ENCODE data around the gene HOXC10.

Gene HOXC10

DNA sequence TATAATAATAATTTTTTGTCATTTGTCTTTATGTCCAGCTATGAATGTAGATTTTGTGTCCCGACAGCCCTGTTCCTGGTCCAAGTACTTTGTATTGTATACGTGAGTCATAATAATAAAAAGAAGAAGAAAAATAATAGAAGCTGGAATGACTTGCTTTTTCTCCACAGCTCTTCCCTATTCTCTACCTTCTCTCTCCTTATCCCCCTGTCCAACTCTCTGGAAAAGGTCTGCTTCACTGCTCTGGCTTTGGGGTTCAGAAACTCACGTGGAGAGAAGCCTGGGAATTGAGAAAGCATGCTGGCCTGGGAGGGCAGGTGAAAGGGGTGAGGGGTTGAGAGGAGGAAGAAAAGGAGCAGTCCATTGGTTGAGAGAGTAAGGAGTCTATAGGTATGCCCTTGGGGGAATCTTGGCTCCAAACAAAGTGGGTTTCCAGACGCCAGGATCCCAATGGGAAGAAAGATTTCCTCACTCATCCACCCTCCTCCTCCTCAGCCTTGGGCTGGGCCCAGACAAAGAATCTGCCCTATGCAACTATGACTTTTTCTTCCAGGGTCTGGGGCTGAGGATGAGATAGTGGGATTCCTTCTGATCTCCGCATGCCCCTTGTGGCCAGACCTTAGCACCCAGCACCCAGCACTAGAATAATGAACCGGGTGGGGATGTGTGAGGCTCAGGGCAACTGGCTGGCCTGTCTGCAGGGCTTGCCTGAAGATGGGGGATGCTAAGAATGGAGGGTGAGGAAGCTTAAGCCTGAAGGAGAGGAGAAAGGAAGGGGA, 27.9 kb downstream of the HOXC10 start:
- no peak overlapping the region for H3K4me3 ChIP-seq
- DNase-seq (ENCODE audit: low spot score), result no peak
- TF ChIP-seq, protein P1, sequence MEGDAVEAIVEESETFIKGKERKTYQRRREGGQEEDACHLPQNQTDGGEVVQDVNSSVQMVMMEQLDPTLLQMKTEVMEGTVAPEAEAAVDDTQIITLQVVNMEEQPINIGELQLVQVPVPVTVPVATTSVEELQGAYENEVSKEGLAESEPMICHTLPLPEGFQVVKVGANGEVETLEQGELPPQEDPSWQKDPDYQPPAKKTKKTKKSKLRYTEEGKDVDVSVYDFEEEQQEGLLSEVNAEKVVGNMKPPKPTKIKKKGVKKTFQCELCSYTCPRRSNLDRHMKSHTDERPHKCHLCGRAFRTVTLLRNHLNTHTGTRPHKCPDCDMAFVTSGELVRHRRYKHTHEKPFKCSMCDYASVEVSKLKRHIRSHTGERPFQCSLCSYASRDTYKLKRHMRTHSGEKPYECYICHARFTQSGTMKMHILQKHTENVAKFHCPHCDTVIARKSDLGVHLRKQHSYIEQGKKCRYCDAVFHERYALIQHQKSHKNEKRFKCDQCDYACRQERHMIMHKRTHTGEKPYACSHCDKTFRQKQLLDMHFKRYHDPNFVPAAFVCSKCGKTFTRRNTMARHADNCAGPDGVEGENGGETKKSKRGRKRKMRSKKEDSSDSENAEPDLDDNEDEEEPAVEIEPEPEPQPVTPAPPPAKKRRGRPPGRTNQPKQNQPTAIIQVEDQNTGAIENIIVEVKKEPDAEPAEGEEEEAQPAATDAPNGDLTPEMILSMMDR (IDR thresholded peaks at IDR 0.05), result no peak
- H3K27ac ChIP-seq, result no peak overlapping the region

DNA sequence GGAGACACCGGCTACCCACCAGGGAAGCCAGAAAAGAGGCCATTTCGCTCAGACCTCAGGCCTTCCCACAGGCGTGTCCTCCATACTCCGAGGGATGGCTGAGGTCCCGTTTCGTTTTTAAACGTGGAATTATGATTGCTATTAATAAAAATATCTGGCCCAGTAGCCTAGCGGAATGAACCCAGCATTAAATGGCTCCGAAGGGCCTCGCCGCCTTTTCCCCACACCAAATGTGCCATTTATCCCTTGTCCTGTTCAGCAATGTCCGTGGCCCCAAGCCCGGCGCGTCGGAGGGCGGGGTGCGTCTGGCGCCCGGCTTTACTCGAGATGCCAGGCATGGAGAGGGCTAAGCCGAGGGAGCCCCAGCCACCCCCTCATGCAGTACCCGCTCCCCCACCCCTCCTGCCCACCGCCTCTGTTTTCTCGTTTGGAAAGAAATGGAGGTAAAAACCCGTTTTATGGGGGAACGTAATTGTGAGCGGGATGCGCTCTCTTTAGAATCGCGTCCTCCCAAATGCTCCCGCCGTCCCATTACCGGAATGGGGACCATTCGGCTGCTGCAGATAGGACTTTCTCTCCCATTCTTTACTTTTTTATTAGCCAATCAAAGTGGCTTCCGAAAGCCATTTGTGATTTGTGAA, 29.6 kb downstream of the HOXC10 start:
- H3K4me3 ChIP-seq, result peak overlapping the region; percentile 48
- no peak for DNase-seq (ENCODE audit: low spot score)
- TF ChIP-seq, protein P1 (IDR thresholded peaks at IDR 0.05), result no peak
- no peak overlapping the region for H3K27ac ChIP-seq

DNA sequence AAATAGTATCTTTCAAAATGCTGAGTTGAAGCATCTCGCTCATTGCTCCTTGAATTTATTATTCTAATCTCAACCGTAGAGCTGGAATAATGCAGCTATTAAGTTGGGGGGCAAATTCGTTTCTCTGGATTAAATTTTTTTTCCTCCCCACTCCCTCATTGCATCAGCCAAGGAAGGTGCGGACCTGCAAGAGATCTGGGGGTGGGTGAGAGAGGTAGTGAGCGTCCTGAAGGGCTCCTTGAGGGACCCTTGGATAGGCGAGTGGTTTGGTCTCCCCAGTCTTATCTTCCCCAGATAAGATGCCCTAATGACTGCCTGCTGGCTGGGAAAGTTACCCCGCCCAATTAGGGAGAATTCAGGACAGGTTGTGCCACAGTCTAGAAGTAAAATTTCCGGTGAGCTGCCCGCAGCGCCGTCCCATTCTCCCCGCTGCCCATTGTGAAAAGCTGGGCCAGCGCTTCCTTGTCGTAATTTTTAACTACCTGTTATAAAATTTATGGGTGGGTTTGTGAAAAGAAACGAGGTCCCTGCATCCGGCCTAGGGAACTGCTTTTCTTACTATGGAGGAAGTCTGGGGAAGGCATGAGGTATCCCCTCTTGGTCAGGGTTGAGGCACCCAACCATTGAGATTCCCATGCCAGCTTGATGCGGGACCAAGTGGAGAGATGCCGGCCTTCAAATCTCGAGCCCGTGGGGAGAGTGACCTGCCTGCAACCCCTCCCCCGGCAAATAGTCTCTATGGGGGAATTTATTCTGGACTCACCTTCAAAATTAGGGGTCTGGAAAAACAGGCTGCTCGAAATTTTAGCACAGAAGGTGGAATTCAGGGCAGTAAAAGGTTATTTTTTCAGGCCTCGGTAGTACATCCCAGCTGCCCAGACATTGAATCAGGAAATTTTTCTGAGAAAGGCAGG, 30.3 kb downstream of the HOXC10 start:
- H3K27ac ChIP-seq, result no peak overlapping the region
- no peak overlapping the region for H3K4me3 ChIP-seq
- DNase-seq (ENCODE audit: low spot score), result no peak
- TF ChIP-seq, protein P1 (IDR thresholded peaks at IDR 0.05), result no peak

DNA sequence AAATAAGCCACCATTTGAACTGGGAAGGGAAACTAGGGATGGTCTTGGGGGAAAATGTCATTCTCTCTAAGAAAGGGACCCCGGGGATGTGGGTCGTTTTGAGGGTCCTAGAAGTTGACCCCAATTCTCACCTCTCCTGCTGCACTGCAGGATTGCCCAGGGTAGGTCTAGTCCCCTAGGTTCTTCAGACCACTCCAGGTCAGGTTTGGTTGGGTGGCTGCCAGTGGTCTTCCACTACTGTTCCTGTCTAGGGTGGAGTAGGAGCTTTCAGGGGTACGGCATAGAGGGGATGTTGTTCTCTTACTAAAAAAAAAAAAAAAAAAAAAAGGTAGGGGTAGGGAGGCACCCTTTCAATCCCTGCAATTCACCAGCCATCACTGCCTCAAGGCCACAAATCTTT, 31.1 kb downstream of the HOXC10 start:
- DNase-seq (ENCODE audit: low spot score), result no peak
- Histone ChIP-seq H3K27ac (no peak overlapping the region), H3K4me3 (no peak overlapping the region)
- TF ChIP-seq, protein P1 (IDR thresholded peaks at IDR 0.05), result no peak

DNA sequence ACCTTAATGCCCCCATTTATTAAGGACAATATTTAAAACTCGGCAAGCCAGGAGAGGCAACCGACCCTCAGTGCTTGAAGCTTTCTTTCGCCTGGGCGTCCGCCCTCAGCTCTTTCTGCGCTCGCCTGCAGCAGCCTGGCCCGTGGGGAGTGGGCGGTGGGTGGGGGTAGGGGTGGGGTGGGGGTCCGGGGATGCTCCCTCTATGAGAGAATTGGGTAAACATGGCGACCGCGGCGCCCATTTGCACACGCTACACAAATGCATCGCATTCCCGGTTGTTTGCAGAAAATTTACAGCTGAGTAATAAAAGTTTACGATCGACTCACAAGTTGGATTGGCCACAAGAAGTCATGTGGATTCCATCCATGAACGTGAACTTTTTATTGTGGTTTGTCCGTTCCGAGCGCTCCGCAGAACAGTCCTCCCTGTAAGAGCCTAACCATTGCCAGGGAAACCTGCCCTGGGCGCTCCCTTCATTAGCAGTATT, 31.6 kb downstream of the HOXC10 start:
- H3K27ac ChIP-seq, result no peak overlapping the region
- peak overlapping the region; percentile 71 for H3K4me3 ChIP-seq
- DNase-seq (ENCODE audit: low spot score), result no peak
- TF ChIP-seq, protein P1 (IDR thresholded peaks at IDR 0.05), result no peak

DNA sequence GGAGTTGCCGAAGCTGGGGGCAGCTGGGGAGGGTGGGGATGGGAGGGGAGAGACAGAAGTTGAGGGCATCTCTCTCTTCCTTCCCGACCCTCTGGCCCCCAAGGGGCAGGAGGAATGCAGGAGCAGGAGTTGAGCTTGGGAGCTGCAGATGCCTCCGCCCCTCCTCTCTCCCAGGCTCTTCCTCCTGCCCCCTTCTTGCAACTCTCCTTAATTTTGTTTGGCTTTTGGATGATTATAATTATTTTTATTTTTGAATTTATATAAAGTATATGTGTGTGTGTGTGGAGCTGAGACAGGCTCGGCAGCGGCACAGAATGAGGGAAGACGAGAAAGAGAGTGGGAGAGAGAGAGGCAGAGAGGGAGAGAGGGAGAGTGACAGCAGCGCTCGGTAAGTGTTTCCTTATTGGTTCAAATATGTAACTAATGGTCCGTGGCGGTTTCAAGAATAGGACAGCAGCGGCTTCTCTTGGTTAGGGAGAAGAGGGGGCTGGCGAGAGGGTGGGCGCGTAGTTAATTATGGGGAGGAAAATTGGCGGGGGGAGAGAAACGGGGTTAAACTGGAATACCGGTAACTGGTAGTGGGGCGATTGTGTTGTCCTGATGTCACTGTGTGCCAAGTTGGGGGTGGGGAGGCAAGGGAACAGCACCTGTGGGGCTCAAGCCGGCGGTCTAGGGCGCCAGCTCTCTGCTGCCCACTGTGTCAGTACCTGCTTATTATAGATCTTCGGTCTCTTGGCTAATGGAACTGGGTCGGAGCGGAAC, 32.3 kb downstream of the HOXC10 start:
- Histone ChIP-seq H3K27ac (peak overlapping the region in 1 of 2 donors; percentile 1), H3K4me3 (peak overlapping the region; percentile 71)
- DNase-seq (ENCODE audit: low spot score), result no peak
- TF ChIP-seq, protein P1 (IDR thresholded peaks at IDR 0.05), result no peak

Measured in coronary artery (tissue), 2 donors.